ENCODE data around the gene FBXL5. TPM values are rescaled to one million over a fixed set of nuclear protein-coding genes. Genes with fewer than 3 reads are reported as not detected.

Gene FBXL5
- total RNA-seq, 1 donor from 2014 or later = 75.7 TPM

- no peak for DNase-seq (ENCODE audit: extremely low read depth, low read depth, low spot score)
Observed at GRCh38 chr4:15677507-15677988, 22.4 kb upstream of the FBXL5 start.

- DNase-seq (ENCODE audit: extremely low read depth, low read depth, low spot score) = no peak
Observed at GRCh38 chr4:15676899-15677298, 21.7 kb upstream of the FBXL5 start.

GRCh38 chr4:15676039-15676438, 20.9 kb upstream of the FBXL5 start:
- no peak for DNase-seq (ENCODE audit: extremely low read depth, low read depth, low spot score)

- no peak for DNase-seq (ENCODE audit: extremely low read depth, low read depth, low spot score)
Observed at GRCh38 chr4:15675356-15675755, 20.2 kb upstream of the FBXL5 start.

GRCh38 chr4:15674926-15675325, 19.8 kb upstream of the FBXL5 start:
- DNase-seq (ENCODE audit: extremely low read depth, low read depth, low spot score) = no peak

GRCh38 chr4:15674046-15674445, 18.9 kb upstream of the FBXL5 start:
- no peak for DNase-seq (ENCODE audit: extremely low read depth, low read depth, low spot score)

GRCh38 chr4:15673337-15673736, 18.2 kb upstream of the FBXL5 start:
- DNase-seq (ENCODE audit: extremely low read depth, low read depth, low spot score) = no peak

GRCh38 chr4:15672101-15672500, 16.9 kb upstream of the FBXL5 start:
- DNase-seq (ENCODE audit: extremely low read depth, low read depth, low spot score) = no peak

- no peak for DNase-seq (ENCODE audit: extremely low read depth, low read depth, low spot score)
Observed at GRCh38 chr4:15670576-15670975, 15.4 kb upstream of the FBXL5 start.

GRCh38 chr4:15668566-15669435, 13.6 kb upstream of the FBXL5 start:
- DNase-seq (ENCODE audit: extremely low read depth, low read depth, low spot score) = no peak

- DNase-seq (ENCODE audit: extremely low read depth, low read depth, low spot score) = no peak
Observed at GRCh38 chr4:15667006-15667405, 11.8 kb upstream of the FBXL5 start.

GRCh38 chr4:15665753-15666365, 10.7 kb upstream of the FBXL5 start:
- no peak for DNase-seq (ENCODE audit: extremely low read depth, low read depth, low spot score)

GRCh38 chr4:15659768-15660570, 4.8 kb upstream of the FBXL5 start:
- no peak for DNase-seq (ENCODE audit: extremely low read depth, low read depth, low spot score)

- no peak for DNase-seq (ENCODE audit: extremely low read depth, low read depth, low spot score)
Observed at GRCh38 chr4:15658781-15659180, 3.6 kb upstream of the FBXL5 start.

- DNase-seq (ENCODE audit: extremely low read depth, low read depth, low spot score) = no peak
Observed at GRCh38 chr4:15658136-15658770, 3.1 kb upstream of the FBXL5 start.

GRCh38 chr4:15657366-15657765, 2.2 kb upstream of the FBXL5 start:
- no peak for DNase-seq (ENCODE audit: extremely low read depth, low read depth, low spot score)

- DNase-seq (ENCODE audit: extremely low read depth, low read depth, low spot score) = no peak
Observed at GRCh38 chr4:15656038-15656470, 897 bp upstream of the FBXL5 start.

- DNase-seq (ENCODE audit: extremely low read depth, low read depth, low spot score) = no peak
Observed at GRCh38 chr4:15654593-15655222, 449 bp downstream of the FBXL5 start.

GRCh38 chr4:15653864-15654592, 1.1 kb downstream of the FBXL5 start:
- no peak for DNase-seq (ENCODE audit: extremely low read depth, low read depth, low spot score)

- DNase-seq (ENCODE audit: extremely low read depth, low read depth, low spot score) = no peak
Observed at GRCh38 chr4:15653420-15653819, 1.7 kb downstream of the FBXL5 start.
